WTC11 (cell line): ENCODE results near the gene SIGLEC12. TPM values are rescaled to one million over a fixed set of nuclear protein-coding genes. Genes with fewer than 3 reads are reported as not detected.

Experiments
- ATAC-seq: fragments of 200-7000 bp; cut with Tn5 transposase; 2 replicates; pipeline ENCODE4 v1.10.0; 2021; ENCODE audit warnings: mild to moderate bottlenecking, moderate library complexity
- CTCF ChIA-PET: fragments of 300-600 bp; sonication (Branson Sonifier 250); formaldehyde crosslinking; loops from one replicate; lab custom pipeline; 2021; ENCODE audit warnings: antibody characterized with exemption; lab: Charles Lee
- POLR2A ChIA-PET: fragments of 350-600 bp; sonication (Branson Sonifier 250); formaldehyde crosslinking; loops from one replicate; lab custom pipeline; 2021; ENCODE audit warnings: antibody characterized with exemption; lab: Charles Lee
- DNase-seq: peaks from one replicate; pipeline ENCODE4 v3.0.0; 2021; ENCODE audit warnings: low spot score
- H3K27ac Mint-ChIP-seq: 2 replicates; pipeline ENCODE4 v1.8.0; 2021; ENCODE audit warnings: mixed read lengths
- H3K27me3 Mint-ChIP-seq: 2 replicates; pipeline ENCODE4 v1.8.0; 2021; ENCODE audit warnings: low read depth, mild to moderate bottlenecking, moderate library complexity, mixed read lengths
- H3K36me3 Mint-ChIP-seq: 2 replicates; pipeline ENCODE4 v1.8.0; 2021; ENCODE audit warnings: mixed read lengths
- H3K4me1 Mint-ChIP-seq: 2 replicates; pipeline ENCODE4 v1.8.0; 2022; ENCODE audit warnings: mixed read lengths
- H3K4me3 Mint-ChIP-seq: 2 replicates; pipeline ENCODE4 v1.8.0; 2021; ENCODE audit warnings: mild to moderate bottlenecking, moderate library complexity, mixed read lengths
- H3K9me3 Mint-ChIP-seq: 2 replicates; pipeline ENCODE4 v1.8.0; 2021; ENCODE audit warnings: mixed read lengths
- ATF1 ChIP-seq: sonication (generic); formaldehyde crosslinking; IDR thresholded peaks from 2 replicates; pipeline ENCODE4 v1.8.1; 2023; ENCODE audit warnings: mild to moderate bottlenecking, moderate library complexity, missing genetic modification reagents
- ELF4 ChIP-seq: sonication (generic); formaldehyde crosslinking; IDR thresholded peaks from 2 replicates; pipeline ENCODE4 v1.8.1; 2022; ENCODE audit warnings: low read depth, mild to moderate bottlenecking, moderate library complexity, missing genetic modification reagents
- FOXK1 ChIP-seq: sonication (generic); formaldehyde crosslinking; IDR thresholded peaks from 2 replicates; pipeline ENCODE4 v1.8.0; 2022; ENCODE audit warnings: mild to moderate bottlenecking, moderate library complexity, missing genetic modification reagents
- HMGA2 ChIP-seq: fragments of 250-450 bp; sonication (Bioruptor Pico); IDR thresholded peaks from 2 replicates; pipeline ENCODE4 v1.4.0; 2021; ENCODE audit warnings: mild to moderate bottlenecking, moderate library complexity
- NFE2L1 ChIP-seq: sonication (generic); formaldehyde crosslinking; IDR thresholded peaks from 2 replicates; pipeline ENCODE4 v1.8.1; 2023; ENCODE audit warnings: missing genetic modification reagents
- NFYB ChIP-seq: sonication (generic); formaldehyde crosslinking; conservative IDR thresholded peaks from 2 replicates; pipeline ENCODE4 v1.8.0; 2022; ENCODE audit warnings: low read depth, missing genetic modification reagents
- OVOL2 ChIP-seq: fragments of 250-450 bp; sonication (Bioruptor Pico); IDR thresholded peaks from 2 replicates; pipeline ENCODE4 v1.9.0; 2021; ENCODE audit warnings: mild to moderate bottlenecking, borderline replicate concordance
- SP1 ChIP-seq: sonication (generic); formaldehyde crosslinking; conservative IDR thresholded peaks from 2 replicates; pipeline ENCODE4 v1.8.1; 2022; ENCODE audit warnings: missing genetic modification reagents
- ZNF138 ChIP-seq: sonication (generic); formaldehyde crosslinking; conservative IDR thresholded peaks from 2 replicates; pipeline ENCODE4 v1.8.1; 2022; ENCODE audit warnings: mild to moderate bottlenecking, moderate library complexity, missing genetic modification reagents
- ZNF219 ChIP-seq: sonication (generic); formaldehyde crosslinking; IDR thresholded peaks from 2 replicates; pipeline ENCODE4 v1.8.0; 2023; ENCODE audit warnings: missing genetic modification reagents, mild to moderate bottlenecking, borderline replicate concordance
- ZNF423 ChIP-seq: fragments of 250-450 bp; sonication (Bioruptor Pico); IDR thresholded peaks from 2 replicates; pipeline ENCODE4 v2.1.2; 2022; ENCODE audit warnings: mild to moderate bottlenecking, moderate library complexity
- ZNF671 ChIP-seq: fragments of 250-450 bp; sonication (Bioruptor Pico); IDR thresholded peaks from 2 replicates; pipeline ENCODE4 v1.8.0; 2021; ENCODE audit warnings: mild to moderate bottlenecking
- total RNA-seq: library from RNA; stranded (reverse); gene quantifications from 3 replicates; pipeline ENCODE4 v1.2.3, GENCODE V29; 2021
- TF ChIP-seq, protein P1 (sequence below): fragments of 250-450 bp; sonication (Bioruptor Pico); IDR thresholded peaks from 2 replicates; pipeline ENCODE4 v1.9.0; 2021; ENCODE audit warnings: mild to moderate bottlenecking, borderline replicate concordance
- TF ChIP-seq, protein P2 (sequence below): sonication (generic); formaldehyde crosslinking; IDR thresholded peaks from 2 replicates; pipeline ENCODE4 v1.8.1; 2022; ENCODE audit warnings: low read depth, mild to moderate bottlenecking, moderate library complexity, missing genetic modification reagents, borderline replicate concordance
- TF ChIP-seq, protein P3 (sequence below): fragments of 200-600 bp; IDR thresholded peaks from 2 replicates; pipeline ENCODE4 v1.8.0; 2022; ENCODE audit warnings: antibody characterized with exemption

Gene SIGLEC12
- total RNA-seq, 1 experiment from 2014 or later, result not detected

DNA sequence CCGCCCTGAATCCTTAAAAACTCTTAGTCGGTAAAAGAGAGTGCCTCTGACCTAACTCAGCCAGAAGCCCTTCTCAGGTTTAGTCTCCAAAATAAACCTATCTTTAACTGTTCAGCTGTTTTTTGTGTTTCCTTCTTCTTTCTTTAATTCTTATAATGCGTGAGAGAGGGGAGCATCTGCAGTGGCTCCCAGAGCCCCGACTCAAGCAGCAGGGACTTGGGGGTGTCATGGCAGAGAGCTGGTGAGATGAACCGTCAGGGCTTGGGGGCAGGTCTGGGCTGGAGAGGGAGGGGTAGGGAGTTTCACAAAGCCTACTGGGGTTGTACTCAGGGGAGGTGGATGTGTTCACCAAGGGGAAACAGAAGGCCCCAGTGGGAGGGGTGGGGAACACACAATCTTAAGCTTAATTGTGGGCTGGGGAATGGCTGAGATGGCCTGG lies 46.6 kb upstream of the SIGLEC12 start (continued):
- TF ChIP-seq, protein P1, sequence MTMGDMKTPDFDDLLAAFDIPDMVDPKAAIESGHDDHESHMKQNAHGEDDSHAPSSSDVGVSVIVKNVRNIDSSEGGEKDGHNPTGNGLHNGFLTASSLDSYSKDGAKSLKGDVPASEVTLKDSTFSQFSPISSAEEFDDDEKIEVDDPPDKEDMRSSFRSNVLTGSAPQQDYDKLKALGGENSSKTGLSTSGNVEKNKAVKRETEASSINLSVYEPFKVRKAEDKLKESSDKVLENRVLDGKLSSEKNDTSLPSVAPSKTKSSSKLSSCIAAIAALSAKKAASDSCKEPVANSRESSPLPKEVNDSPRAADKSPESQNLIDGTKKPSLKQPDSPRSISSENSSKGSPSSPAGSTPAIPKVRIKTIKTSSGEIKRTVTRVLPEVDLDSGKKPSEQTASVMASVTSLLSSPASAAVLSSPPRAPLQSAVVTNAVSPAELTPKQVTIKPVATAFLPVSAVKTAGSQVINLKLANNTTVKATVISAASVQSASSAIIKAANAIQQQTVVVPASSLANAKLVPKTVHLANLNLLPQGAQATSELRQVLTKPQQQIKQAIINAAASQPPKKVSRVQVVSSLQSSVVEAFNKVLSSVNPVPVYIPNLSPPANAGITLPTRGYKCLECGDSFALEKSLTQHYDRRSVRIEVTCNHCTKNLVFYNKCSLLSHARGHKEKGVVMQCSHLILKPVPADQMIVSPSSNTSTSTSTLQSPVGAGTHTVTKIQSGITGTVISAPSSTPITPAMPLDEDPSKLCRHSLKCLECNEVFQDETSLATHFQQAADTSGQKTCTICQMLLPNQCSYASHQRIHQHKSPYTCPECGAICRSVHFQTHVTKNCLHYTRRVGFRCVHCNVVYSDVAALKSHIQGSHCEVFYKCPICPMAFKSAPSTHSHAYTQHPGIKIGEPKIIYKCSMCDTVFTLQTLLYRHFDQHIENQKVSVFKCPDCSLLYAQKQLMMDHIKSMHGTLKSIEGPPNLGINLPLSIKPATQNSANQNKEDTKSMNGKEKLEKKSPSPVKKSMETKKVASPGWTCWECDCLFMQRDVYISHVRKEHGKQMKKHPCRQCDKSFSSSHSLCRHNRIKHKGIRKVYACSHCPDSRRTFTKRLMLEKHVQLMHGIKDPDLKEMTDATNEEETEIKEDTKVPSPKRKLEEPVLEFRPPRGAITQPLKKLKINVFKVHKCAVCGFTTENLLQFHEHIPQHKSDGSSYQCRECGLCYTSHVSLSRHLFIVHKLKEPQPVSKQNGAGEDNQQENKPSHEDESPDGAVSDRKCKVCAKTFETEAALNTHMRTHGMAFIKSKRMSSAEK (CRISPR knock-in tag), result no peak
- no peak for TF ChIP-seq HMGA2 (CRISPR knock-in tag)
- no peak for TF ChIP-seq ATF1 (CRISPR knock-in tag)
- TF ChIP-seq, all 79 proteins: peak for 0

DNA sequence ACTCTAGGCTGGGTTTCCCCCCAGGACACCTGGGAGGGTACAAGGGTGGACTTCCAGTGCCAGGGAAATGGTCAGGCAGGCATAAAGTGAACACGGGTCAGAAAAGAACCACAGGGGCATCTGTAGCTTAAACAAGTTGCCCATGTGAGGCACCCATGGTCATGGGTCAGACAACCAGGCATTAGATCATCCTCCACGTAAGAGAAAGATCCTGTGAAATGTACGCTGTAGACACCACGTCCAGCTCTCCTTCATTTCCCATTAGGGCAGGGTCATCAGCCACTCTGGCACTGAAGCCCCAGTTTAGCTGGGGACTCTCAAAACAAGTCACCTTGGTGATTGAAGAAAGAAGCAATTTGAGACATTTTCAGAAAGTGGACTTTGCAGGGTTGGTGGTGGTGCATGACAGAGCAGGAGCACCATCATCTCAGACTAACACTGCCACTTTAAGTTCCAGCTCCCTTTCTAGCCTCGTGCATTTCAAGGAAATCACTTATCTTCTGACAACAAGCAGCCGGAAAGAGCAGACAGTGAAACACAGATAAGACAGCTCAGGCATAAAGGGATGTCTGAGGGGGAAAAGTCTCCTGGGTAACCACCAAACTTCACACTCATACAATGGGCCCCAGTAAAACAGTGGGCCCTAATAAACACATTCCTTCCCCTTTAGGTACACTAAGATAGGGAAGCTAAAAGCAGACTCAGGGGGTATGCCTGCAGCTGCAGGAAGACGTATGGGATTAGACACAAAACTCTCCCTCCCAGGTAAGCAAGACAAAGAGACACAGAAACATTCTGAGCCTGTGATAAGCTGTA lies 46.0 kb upstream of the SIGLEC12 start:
- TF ChIP-seq NFYB (CRISPR knock-in tag) (no peak), ZNF423 (CRISPR knock-in tag) (no peak), ELF4 (CRISPR knock-in tag) (no peak), NFE2L1 (CRISPR knock-in tag) (no peak), ZNF671 (CRISPR knock-in tag) (no peak), ZNF219 (no peak), ZNF138 (CRISPR knock-in tag) (no peak), FOXK1 (CRISPR knock-in tag) (no peak), OVOL2 (CRISPR knock-in tag) (no peak), SP1 (CRISPR knock-in tag) (no peak)
- TF ChIP-seq, protein P2, sequence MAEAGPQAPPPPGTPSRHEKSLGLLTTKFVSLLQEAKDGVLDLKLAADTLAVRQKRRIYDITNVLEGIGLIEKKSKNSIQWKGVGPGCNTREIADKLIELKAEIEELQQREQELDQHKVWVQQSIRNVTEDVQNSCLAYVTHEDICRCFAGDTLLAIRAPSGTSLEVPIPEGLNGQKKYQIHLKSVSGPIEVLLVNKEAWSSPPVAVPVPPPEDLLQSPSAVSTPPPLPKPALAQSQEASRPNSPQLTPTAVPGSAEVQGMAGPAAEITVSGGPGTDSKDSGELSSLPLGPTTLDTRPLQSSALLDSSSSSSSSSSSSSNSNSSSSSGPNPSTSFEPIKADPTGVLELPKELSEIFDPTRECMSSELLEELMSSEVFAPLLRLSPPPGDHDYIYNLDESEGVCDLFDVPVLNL (CRISPR knock-in tag), result no peak
- TF ChIP-seq, protein P3, sequence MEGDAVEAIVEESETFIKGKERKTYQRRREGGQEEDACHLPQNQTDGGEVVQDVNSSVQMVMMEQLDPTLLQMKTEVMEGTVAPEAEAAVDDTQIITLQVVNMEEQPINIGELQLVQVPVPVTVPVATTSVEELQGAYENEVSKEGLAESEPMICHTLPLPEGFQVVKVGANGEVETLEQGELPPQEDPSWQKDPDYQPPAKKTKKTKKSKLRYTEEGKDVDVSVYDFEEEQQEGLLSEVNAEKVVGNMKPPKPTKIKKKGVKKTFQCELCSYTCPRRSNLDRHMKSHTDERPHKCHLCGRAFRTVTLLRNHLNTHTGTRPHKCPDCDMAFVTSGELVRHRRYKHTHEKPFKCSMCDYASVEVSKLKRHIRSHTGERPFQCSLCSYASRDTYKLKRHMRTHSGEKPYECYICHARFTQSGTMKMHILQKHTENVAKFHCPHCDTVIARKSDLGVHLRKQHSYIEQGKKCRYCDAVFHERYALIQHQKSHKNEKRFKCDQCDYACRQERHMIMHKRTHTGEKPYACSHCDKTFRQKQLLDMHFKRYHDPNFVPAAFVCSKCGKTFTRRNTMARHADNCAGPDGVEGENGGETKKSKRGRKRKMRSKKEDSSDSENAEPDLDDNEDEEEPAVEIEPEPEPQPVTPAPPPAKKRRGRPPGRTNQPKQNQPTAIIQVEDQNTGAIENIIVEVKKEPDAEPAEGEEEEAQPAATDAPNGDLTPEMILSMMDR, result no peak
- DNase-seq (no peak), ATAC-seq (no peak)
- Mint-ChIP-seq H3K9me3 (peaks cover 5% of the 10 kb centered on the region; the same call in 1 of the 2 replicates), H3K27me3 (peaks cover 60% of the 10 kb centered on the region), H3K36me3 (no peaks in the 10 kb centered on the region), H3K4me3 (no peak overlapping the region), H3K4me1 (peaks cover 5% of the 10 kb centered on the region), H3K27ac (no peak overlapping the region)
- POLR2A ChIA-PET, result interaction anchor here (1.6 kb wide), 1 partner anchor 16 kb away, joined by 4 read pairs; the partner anchor contains the start of gene SIGLEC6
- CTCF ChIA-PET, result interaction anchor here (1.2 kb wide), 1 partner anchor 17 kb away, joined by 4 read pairs; no protein-coding TSS in a partner anchor
